SKM-1 treated with dmso at 0.1 percent for 144 hours (cell line): ENCODE data around the gene KRT14.
"Not testable (repeated sequence)": the region's sequence is repeated elsewhere in the genome, so short reads cannot be mapped to it uniquely, and the experiment has no call there.

Experiments used
- DNase-seq: peaks from one replicate; lab custom pipeline; 2025; ENCODE audit not compliant: unreplicated experiment; lab: John Stamatoyannopoulos, UW

KRT14 gene

DNA sequence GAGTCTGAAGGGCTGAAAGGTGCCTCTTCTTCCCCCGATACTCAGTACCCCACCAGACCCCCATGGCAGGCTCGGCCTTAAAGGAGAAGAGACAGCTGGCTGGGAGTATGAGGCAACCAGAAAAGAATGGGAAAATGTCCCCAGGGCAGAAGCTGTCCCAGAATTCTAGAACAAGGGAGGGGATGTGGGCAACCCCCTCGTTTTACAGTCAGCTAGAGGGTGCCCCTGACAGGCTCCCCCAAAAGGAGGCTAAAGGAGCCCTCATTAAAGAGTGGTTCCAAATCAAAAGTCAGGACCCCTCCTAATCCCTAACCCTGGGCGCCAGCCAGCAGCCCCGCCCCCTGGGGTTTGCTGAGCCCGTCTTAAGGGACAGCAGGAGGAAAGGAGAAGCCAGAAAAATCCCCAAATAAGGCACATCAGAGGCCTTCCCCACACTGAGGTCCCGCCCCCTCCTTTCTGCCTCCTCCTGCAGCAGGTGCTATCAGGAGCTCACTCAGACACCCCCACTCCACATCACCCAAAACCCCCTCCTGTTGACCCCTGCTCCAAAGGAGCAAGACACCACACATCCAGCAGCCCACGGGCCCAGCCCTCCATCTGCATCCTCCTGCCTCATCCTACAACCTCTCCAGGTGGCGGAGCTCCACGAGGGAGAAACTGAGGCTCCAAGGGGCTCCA is 36.6 kb upstream of the KRT14 start:
- not testable (repeated sequence) for DNase-seq

DNA sequence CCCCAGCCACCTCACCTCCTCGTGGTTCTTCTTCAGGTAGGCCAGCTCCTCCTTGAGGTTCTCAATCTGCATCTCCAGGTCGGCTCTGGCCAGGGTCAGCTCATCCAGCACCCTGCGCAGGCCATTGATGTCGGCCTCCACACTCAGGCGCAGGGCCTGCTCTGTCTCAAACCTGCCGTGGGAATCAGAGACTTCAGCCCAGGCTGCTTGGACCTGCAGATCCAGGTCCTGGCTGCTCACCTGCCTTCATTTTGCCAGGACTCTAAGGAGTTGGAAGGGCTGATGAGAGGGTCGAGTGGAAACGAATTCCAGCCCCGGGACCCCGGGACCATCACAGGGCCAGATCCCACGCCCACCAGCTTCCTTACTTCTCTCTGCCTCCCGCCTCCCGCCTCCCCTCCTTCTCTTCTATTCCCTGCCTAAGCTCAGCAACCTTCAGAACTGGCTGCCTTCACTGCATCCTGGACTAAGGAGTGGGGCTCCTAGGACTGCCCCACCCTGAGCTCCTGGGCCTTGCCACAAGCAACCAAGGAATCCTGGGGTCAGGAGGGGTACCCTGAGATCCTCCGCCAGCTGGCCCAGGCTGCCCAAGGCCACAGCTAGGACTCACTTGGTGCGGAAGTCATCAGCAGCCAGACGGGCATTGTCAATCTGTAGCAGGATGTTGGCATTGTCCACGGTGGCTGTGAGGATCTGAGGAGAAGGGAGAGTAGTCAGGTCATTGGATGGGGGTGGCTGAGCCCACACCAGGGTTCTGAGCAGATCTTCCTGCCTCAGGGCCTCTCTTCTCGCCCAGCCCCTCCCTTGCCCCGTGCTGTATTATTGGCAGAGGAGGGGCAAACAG is 35.9 kb upstream of the KRT14 start:
- DNase-seq: not testable (repeated sequence)

DNA sequence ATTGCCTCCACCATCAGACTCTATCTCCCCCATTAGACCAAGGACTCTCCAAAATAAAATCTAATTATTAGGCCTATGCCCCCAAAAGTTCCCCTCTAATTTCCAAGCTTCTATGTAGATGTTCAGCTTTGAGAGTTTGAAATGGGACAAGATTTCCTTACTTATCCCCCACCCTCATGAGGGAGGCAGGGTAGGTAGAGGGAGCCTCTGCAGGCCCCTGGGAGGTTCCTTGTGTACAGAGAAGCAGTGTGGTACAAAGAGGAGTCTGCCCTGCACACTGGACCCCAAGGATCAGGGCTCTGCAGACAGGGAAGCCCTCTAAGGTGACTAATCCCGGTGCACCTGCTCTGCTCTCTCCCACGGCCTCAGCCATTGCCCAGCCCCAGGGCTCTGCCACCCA is 35.2 kb upstream of the KRT14 start:
- DNase-seq: no peak

DNA sequence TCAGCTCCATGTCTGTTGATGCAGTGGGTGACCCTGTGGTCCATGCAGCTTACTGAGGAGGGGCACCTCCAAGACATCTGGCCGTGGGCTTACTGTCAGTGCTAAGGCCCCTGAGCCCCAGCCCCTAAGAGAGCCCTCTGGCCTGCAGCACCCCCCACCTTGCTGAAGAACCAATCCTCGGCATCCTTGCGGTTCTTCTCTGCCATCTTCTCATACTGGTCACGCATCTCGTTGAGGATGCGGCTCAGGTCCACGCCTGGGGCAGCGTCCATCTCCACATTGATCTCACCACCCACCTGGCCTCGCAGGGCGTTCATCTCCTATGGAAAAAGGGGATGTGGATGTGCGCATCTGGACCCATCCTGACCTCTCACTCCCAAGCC is 34.7 kb upstream of the KRT14 start:
- DNase-seq: not testable (repeated sequence)

DNA sequence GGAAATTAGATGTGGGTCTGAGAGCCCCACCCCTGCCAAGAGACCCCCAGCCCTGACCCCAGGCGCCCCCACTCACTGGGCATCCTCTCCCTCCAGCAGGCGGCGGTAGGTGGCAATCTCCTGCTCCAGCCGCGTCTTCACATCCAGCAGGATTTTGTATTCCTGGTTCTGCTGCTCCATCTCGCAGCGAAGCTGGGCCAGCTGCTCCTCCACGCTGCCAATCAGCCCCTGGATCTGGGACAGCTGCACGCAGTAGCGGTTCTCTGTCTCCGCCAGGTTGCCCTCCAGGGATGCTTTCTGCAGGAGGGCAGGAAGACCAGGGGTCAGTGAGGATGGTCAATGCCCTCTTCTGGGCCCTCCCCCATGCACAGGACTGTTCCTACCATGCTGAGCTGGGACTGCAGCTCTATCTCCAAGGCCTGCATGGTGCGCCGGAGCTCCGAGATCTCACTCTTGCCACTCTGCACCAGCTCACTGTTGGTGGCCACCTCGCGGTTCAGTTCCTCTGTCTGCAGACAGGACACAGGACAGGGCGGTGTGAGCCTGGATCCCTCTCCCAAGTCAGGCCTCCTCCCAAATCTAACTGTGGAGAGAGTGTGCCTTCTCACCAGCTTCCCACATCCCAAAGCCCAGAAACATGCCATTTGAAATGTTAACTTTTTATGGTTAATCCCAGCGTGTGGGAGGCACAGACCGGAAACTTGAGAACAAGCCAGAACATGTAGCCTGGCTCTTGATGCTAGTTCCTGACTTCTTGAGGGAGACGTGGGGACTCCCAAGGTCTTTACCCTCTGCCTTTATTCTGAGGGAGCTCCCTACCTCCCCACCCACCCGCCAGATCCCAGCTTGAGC is 34.1 kb upstream of the KRT14 start:
- DNase-seq: no peak

DNA sequence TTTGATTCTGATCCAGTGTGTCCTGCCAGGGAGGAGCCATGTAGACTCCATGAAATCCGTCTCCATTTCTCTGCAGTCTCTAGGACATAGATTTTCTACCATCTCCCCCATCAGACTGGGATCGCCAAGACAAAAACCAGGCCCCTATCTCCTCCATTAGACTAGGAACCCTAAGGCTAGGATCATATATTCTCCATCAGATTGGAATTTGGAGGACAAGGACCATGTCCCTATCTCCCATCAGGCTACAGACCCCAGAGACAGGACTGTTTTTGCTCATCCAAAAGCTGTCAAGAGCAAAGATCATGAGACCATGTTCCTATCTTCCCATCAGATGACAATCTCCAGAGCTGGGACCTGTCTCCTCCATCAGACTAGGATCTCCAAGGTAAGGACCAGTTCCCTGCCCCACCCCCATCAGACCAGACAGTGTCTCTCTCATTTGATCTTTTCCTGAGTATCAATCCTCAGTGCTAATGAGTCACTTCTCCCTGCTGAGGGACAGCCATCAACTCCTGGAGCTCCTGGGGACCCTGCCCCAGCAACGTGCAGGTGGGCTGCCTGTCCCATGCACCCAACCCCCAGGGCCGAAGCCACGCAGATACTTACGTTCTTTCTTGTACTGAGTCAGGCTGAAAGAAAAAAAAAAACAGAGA is 33.4 kb upstream of the KRT14 start:
- not testable (repeated sequence) for DNase-seq

DNA sequence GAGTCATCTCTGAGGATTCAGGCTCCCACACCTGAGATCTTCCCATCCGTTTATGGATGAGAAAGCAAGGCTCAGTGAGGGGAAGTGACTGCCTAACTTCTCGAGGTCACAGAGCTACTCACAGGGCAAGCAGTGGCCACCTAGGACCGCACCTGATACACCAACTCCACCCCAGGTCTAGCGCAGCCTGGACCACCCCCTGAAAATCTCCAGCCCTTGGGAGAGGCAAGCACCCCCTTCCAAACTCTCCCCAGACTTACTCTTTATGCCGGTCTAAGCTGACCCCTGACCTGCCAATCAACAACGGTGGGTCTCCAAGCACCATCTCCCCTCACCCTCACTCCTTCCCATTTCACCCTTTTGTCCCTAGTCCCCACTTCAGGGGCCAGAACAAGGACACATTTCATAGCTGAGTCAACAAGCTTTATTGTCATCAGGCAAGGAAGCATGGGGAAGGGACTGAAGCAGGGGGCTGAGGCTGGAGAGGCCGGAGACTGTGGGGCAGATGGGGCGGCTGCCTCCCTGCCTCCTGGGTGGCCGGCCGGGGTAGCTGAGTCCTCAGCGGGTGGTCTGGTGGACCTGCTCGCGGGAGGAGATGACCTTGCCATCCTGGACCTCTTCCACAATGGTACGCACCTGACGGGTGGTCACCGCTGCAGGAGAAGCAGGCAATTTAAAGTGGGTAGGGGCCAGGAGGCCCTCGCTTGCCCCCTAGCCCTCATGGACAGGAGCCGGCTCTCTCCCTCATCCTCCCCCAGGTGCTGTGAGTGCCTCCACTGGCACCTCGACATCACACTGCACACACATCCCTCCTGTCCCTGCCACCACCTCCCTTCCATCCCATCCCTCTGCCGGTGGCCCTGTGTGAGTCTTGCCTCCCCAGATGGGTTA is 32.6 kb upstream of the KRT14 start:
- no peak for DNase-seq

DNA sequence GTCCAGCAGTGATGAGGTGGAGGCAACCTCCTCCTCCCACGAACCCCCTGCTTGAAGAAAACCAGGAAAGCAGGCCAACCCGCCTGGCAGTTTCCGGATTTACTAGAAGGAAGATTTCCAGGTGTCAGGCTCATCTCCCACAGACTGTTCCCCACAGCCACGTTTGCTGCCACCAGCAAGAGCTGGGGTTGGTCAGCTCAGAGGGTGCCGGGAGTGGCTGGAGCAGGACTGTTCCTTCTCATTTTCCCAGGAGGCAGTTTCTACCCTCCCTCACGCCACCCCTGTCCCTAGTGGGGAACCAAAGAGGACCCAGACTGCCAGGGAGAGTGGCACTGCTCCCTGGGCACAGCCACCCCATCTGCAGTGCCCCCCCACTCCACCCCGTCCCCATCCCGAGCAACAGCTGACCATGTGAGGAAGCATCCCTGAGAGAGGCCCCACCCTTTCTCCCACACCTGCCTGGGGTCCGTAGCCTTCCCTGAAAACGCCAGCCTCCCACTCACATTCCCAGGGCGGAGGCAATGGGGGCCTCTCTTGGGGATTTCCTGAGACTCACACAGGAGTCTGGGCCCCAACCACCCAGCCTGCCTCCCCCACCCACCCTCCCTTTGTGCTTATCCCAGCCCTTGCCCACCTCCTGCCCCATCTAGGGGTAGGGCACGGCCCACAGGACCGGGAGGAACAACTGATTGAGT is 31.8 kb upstream of the KRT14 start:
- DNase-seq: no peak

DNA sequence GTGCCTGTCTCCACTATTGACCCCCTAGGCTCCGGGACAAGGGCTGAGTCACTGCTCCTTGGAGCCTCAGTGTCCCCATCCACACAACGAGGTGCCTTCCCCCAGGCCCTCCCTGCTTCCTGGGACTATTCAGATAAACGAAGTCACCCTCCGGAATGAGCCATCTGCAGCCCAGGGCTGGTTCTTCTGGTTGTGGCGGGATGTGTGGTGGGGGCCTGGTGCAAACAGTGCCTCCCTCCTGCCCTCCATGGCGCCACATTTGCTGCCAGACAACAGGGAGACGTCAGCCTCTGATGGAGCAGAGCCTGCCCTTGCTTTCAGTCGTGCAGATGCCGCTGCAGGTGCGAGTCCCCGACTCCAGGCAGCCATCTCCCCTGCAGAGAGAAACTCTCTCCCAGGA is 31.0 kb upstream of the KRT14 start:
- DNase-seq: no peak

DNA sequence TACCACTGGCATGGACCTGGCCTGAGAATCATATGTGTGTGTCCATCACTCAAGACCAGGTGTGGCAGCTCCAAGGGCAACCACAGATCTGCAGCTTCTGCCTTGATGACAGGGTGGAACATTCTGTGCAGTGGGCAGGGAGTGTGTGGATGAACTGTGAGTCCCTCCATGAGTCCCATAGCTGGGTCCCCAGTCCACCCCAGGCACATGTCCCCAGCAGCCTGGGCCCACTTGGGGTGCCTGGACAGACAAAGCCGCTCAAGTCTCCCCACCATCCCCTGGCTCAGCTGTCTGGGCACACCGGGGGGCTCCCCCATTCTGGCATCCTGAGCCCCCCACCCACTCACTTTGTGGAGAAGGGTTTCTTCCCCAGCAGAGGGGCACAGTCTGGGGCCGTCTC is 30.4 kb upstream of the KRT14 start:
- no peak for DNase-seq

DNA sequence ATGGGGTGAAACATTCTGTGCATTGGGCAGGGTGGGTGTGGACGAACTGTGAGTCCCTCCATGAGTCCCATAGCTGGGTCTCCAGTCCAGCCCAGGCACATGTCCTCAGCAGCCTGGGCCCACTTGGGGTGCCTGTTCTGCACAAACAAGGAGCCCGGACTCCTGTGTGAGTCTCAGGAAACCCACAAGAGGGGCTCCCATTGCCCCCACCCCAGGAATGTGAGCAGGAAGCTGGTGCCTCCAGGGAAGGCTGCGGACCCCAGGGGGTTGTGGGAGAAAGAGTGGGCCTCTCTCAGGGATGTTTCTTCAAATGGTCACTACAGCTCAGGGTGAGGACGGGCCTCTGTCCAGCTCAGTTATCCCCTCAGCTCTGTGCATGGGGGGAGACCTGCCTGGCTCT is 29.8 kb upstream of the KRT14 start:
- DNase-seq: not testable (repeated sequence)

DNA sequence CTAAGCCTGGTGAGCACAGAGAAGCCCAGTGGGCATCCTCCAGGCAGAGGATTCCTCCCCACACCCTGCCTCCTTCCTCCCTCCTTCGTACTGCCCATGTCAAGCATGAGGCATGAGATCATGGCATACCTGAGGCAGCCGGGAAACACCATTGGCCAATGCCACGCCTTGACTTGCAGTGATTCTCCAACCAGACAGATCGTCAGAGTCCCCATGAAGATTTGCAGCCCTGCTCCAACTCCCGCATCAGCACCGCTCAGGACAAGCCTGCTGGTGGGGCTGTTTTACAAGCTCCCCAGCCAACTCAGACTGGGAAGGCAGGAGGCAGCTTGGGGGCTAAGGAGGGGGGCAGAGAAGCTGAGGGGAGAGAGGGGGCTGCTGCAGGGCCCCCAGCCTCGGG is 28.8 kb upstream of the KRT14 start:
- DNase-seq: no peak

DNA sequence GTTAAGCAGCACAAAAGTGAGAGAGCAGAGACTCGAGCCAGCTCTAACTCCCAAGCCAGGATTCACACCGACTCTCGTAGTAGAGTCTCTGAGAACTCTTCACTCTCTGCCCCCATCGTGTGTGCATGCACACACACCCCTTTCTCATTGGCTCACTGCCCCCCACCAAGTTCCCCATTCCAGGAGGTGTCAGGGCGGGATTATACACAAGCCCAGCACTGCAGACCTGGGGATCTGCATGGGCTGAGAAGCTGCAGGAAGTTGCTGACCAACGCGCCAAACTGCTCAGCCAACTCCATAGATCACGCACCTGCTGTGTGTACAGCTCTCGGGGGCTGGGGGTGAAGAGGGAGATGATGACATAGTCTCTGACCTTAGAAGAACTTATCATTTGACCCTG is 28.1 kb upstream of the KRT14 start:
- not testable (repeated sequence) for DNase-seq

DNA sequence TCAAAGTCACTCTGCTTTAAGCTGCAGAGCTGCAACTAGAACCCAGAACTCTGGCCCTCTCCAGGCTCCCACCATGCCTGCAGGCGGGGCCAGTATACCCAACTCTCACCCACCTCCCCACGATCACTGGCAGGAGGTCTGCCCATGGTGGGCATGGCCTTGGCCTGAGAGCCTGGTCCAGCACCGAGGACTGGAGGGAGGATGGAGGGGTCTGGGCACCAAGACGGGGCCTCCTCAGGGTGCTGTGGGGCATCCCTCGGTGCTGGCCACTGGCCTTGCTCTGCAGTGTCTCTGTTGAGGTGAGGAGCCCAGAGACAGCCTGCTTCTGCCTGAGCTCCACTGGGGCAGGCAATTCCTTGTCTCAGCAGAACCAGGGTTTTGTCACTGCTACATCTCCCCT is 27.4 kb upstream of the KRT14 start:
- no peak for DNase-seq

DNA sequence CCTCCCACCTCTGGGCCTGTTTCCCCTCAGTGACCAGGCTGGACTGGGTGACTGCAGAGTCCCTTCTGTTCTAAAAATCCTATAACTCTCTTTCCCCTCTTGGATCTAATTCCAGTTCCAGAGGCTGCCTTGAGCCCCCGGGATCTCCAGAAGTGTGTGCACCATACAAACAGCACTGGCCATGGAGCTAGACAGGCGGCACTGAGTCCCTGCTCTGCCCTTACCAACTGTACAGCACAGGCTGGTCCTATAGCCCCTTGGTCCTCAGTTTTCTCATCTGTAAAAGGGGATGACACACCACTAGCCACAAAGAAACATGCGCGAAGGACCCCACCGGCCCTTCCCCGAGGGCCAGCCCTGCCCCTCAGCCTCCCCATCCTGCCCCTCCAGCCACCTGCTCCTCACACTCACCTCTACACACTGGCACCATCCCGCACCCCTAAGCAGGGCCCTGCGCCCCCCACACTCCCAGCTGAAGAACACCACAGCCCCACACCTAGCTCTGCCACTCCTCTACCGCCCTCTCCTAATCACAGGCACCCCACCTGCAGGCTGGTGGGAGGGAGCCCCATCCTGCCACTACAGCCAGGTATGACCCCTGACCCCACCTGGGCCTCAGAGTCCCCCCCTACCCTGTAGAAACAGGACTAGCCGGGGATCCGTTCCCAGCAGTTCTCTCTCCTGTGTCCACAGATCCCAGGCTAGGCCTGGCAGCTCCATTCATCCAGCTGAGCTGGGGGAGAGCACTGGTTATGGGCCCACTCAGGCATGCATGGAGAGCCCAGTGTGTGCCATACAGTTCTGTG is 26.8 kb upstream of the KRT14 start:
- DNase-seq: no peak

DNA sequence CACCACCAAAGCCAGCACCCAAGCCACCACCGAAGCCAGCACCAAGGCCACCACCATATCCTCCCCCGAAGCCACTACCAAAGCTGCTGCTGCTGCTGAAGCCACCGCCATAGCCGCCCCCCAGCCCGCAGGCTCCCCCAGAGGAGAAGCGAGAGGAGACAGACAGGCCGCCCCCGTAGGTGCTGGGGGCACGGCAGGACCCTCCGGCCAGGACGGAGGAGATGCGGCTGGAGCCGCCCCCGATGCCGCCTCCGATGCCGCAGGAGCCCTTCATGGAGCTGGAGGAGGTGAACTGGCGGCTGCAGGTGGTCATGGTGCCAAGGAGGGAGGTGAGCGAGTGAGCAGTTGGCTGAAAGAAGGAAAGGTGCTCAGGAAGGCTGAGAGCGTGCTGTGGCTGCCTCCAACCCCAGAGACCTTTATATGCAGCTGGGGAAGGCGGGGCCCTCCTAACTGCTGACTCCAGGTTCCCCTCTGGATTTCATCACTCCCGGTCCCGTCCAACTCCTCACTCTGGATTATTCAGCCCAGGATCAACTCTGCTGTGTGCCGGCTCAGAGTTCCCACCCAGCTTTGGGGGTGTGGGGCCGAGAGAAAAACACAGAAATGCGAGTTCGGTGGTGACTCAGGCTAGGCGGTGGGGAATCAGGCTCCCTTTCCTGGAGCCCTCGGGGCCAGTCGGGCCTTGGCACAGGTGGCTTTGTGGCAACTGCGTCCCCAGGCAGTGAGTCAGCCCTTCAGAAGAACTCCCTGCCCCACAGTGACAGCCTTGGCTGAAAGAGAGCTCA is 25.9 kb upstream of the KRT14 start, which contains the start of gene KRT16:
TSS of gene KRT16 (minus strand) at position 392 of the 785 bp plus-strand sequence. CDS start at position 313, 79 bp downstream.
- not testable (repeated sequence) for DNase-seq

DNA sequence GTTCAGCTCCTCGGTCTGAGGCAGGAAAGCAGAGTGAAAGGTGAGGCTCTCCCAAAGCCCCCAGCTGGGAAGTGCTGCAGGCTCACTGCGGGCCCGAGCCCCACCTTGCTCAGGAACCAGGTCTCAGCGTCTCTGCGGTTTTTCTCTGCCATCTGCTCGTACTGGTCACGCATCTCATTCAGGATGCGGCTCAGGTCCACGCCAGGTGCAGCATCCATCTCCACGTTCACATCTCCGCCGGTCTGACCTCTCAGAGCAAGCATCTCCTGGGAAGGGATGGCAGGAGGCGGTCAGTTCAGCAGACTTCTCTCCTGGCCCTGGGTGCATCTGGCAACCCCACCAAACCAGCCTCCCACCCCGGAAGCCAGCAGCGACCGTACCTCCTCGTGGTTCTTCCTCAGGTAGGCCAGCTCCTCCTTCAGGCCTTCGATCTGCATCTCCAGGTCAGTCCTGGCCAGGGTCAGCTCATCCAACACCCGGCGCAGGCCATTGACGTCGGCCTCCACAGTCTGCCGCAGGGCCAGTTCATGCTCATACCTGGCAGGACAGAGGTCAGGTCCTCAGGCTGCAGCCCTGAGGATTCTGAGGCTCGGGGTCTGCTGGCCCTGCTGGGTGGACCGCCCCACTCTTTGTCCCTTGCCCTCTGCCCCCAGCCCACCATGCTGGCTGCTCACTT is 24.4 kb upstream of the KRT14 start:
- DNase-seq: no peak
